ENCODE results near the gene SPATA32. TPM values are rescaled to one million over a fixed set of nuclear protein-coding genes. Genes with fewer than 3 reads are reported as not detected.

The SPATA32 gene
- total RNA-seq, 1 donor from 2014 or later, result not detected

DNA sequence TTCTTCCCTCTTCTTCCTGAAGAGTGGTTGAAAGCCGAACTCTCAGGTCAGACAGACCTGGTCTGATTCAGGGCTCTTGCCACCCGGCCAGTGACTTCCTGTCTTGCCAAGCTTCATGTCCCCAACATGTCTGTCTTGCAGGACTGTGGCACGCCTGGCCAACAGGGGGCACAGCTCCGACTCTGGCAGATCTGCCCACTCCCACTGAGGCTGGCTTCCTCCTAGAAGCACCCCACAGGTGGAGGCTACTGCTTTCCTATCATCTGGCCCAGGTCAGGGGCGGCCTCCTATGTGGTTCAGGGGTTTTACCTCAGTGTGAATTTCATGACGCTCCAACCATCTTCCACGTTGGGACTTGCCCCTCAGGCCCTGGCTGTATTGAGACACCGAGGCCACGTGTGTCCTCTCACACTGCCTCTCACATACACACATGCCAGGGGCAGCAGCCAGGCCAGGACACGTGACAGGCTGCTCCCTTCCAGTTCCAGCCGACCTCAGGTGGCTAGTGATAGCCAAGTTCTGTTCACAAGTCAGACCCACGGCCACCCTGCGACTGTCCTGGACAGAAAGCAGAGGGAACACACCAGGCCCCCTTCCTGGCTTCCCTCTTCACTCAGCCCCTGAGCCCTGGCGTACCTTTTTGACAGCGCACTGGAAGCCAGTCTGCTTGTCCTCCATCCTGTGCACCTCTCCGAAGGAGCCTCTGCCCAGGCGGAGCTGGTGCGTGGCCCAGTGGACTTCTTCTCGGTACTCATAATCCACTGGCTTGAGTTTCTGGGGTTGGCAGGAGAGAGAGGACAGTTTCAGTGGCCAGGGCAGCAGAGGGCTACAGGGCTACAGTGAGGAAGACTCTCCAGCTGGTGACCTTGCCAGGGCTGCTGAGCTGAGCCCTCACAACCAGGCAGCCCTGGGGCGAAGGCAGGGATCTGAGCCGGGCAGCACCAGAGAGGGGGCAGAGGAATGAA lies 22.6 kb upstream of the SPATA32 start:
- H3K9me3 ChIP-seq, result no peaks in the 10 kb centered on the region
- H3K4me3 ChIP-seq, result no peak overlapping the region
- H3K27ac ChIP-seq, result no peak overlapping the region
- H3K4me1 ChIP-seq, result peaks cover 43% of the 10 kb centered on the region
- DNase-seq (ENCODE audit: extremely low spot score in 2 of 2), result no peak
- intact Hi-C loops (cut with DNase I), result no loop called here
- H3K27me3 ChIP-seq, result no peaks in the 10 kb centered on the region
- H3K36me3 ChIP-seq, result peaks cover 0 to 64% of the 10 kb centered on the region in 2 donors
- TF ChIP-seq POLR2AphosphoS5 (IDR thresholded peaks at IDR 0.05; ENCODE audit: insufficient read depth in 1 of 2, low read depth in 1 of 2) (peak in 1 of 2 donors; percentile 27), POLR2A (IDR thresholded peaks at IDR 0.05) (no peak)
- TF ChIP-seq, protein P1, sequence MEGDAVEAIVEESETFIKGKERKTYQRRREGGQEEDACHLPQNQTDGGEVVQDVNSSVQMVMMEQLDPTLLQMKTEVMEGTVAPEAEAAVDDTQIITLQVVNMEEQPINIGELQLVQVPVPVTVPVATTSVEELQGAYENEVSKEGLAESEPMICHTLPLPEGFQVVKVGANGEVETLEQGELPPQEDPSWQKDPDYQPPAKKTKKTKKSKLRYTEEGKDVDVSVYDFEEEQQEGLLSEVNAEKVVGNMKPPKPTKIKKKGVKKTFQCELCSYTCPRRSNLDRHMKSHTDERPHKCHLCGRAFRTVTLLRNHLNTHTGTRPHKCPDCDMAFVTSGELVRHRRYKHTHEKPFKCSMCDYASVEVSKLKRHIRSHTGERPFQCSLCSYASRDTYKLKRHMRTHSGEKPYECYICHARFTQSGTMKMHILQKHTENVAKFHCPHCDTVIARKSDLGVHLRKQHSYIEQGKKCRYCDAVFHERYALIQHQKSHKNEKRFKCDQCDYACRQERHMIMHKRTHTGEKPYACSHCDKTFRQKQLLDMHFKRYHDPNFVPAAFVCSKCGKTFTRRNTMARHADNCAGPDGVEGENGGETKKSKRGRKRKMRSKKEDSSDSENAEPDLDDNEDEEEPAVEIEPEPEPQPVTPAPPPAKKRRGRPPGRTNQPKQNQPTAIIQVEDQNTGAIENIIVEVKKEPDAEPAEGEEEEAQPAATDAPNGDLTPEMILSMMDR (IDR thresholded peaks at IDR 0.05), result no peak

DNA sequence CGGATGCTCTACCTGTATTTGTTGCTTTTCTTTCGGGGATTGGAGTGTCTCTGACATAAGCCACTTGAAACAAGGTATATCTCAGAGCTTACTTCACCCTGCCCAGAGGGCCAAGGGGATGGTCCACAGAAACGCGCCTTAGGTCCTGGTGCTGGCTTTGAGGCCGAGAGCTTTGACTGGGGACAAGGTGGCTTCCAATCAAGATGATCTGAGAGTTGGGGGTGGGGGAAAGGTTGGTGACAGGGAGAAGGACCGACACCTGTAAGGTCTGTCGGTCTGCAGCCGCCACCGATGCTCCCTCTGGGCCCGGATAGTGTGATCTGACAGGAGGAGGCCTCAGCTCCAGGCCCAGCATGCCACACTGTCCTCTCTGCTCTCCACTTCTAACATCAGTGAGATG lies 21.8 kb upstream of the SPATA32 start:
- Histone ChIP-seq H3K36me3 (peaks cover 0 to 58% of the 10 kb centered on the region in 2 donors), H3K4me3 (no peak overlapping the region), H3K9me3 (no peaks in the 10 kb centered on the region), H3K27ac (no peak overlapping the region), H3K4me1 (peaks cover 37% of the 10 kb centered on the region), H3K27me3 (no peaks in the 10 kb centered on the region)
- no peak for DNase-seq (ENCODE audit: extremely low spot score in 2 of 2)
- TF ChIP-seq, protein P1 (IDR thresholded peaks at IDR 0.05), result no peak
- TF ChIP-seq POLR2A (IDR thresholded peaks at IDR 0.05) (no peak), POLR2AphosphoS5 (IDR thresholded peaks at IDR 0.05; ENCODE audit: insufficient read depth in 1 of 2, low read depth in 1 of 2) (no peak)
- intact Hi-C loops (cut with DNase I), result no loop called here

GRCh38 chr17:45282683-45283644 lies 21.1 kb upstream of the SPATA32 start:
- peaks cover 0 to 51% of the 10 kb centered on the region in 2 donors for H3K36me3 ChIP-seq
- TF ChIP-seq POLR2A (IDR thresholded peaks at IDR 0.05) (no peak), POLR2AphosphoS5 (IDR thresholded peaks at IDR 0.05; ENCODE audit: insufficient read depth in 1 of 2, low read depth in 1 of 2) (peak in 1 of 2 donors; percentile 55)
- no peak overlapping the region for H3K4me3 ChIP-seq
- no peak for DNase-seq (ENCODE audit: extremely low spot score in 2 of 2)
- H3K27me3 ChIP-seq, result no peaks in the 10 kb centered on the region
- no peaks in the 10 kb centered on the region for H3K9me3 ChIP-seq
- peak overlapping the region; percentile 63 for H3K27ac ChIP-seq
- peaks cover 37% of the 10 kb centered on the region for H3K4me1 ChIP-seq
- intact Hi-C loops (cut with DNase I), result no loop called here

GRCh38 chr17:45279898-45280297 lies 18.0 kb upstream of the SPATA32 start:
- Histone ChIP-seq H3K27ac (no peak overlapping the region), H3K4me3 (no peak overlapping the region), H3K36me3 (peaks cover 0 to 30% of the 10 kb centered on the region in 2 donors), H3K4me1 (peaks cover 42% of the 10 kb centered on the region), H3K27me3 (no peaks in the 10 kb centered on the region), H3K9me3 (no peaks in the 10 kb centered on the region)
- TF ChIP-seq POLR2AphosphoS5 (IDR thresholded peaks at IDR 0.05; ENCODE audit: insufficient read depth in 1 of 2, low read depth in 1 of 2), result no peak
- TF ChIP-seq POLR2A (IDR thresholded peaks at IDR 0.05), result no peak
- TF ChIP-seq, protein P1 (IDR thresholded peaks at IDR 0.05), result no peak
- no peak for DNase-seq (ENCODE audit: extremely low spot score in 2 of 2)
- intact Hi-C loops (cut with DNase I), result loop anchor here (5.0 kb wide), 1 partner anchor 37 kb away; the partner anchor contains the start of gene MAP3K14

- no peak for DNase-seq (ENCODE audit: extremely low spot score in 2 of 2)
- H3K27me3 ChIP-seq, result no peaks in the 10 kb centered on the region
- peaks cover 0 to 27% of the 10 kb centered on the region in 2 donors for H3K36me3 ChIP-seq
Measured at GRCh38 chr17:45277992-45278391, 16.1 kb upstream of the SPATA32 start.

More at GRCh38 chr17:45277992-45278391, 16.1 kb upstream of the SPATA32 start:
- peaks cover 29% of the 10 kb centered on the region for H3K4me1 ChIP-seq
- peak overlapping the region; percentile 46 for H3K27ac ChIP-seq
- no peak for TF ChIP-seq POLR2A (IDR thresholded peaks at IDR 0.05)
- TF ChIP-seq POLR2AphosphoS5 (IDR thresholded peaks at IDR 0.05; ENCODE audit: insufficient read depth in 1 of 2, low read depth in 1 of 2), result no peak
- no peaks in the 10 kb centered on the region for H3K9me3 ChIP-seq
- intact Hi-C loops (cut with DNase I), result loop anchor here (2.0 to 5.0 kb wide), 2 partner anchors 39 to 109 kb away; partner anchors contain the start of gene MAP3K14
- H3K4me3 ChIP-seq, result no peak overlapping the region
